HG03139 (cell line): ENCODE measurements around the gene ESYT3.
"Not testable (repeated sequence)": the region's sequence is repeated elsewhere in the genome, so short reads cannot be mapped to it uniquely, and the experiment has no call there.

Source experiments
- ATAC-seq: cut with Tn5 transposase; IDR thresholded peaks from one replicate; pipeline ENCODE4 v1.9.1; 2021; ENCODE audit not compliant: unreplicated experiment

Gene ESYT3

GRCh38 chr3:138407236-138407907 is 27.0 kb upstream of the ESYT3 start:
- no peak for ATAC-seq

GRCh38 chr3:138408751-138409570 is 25.5 kb upstream of the ESYT3 start:
- no peak for ATAC-seq

- no peak for ATAC-seq
These were observed 21.4 kb upstream of the ESYT3 start for GRCh38 chr3:138412821-138413551.

- not testable (repeated sequence) for ATAC-seq
These were observed 18.2 kb upstream of the ESYT3 start for GRCh38 chr3:138416236-138416635.

GRCh38 chr3:138417559-138417982 is 16.8 kb upstream of the ESYT3 start:
- peak; percentile 85 for ATAC-seq

- no peak for ATAC-seq
These were observed 15.7 kb upstream of the ESYT3 start for GRCh38 chr3:138418601-138419206.

DNA sequence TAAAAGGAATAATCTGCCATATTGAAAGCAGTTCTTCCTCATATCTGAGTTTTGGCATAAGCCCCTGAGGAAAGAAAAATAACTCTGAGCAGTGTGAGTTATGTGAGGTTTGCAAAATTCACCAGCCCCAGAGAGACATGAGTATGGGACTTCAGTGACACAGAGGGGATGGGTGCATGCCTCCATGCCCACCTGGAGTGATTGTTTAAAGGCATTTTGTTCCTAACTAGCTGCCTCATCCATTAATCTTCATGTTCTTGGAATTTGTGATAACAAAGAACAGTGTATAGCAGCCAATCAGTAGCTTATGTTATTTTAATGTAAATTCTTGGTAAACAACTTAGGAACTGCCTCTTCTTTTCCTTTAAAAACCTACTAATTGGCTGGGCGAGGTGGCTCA is 11.1 kb upstream of the ESYT3 start:
- ATAC-seq: no peak

GRCh38 chr3:138424323-138424722 is 10.1 kb upstream of the ESYT3 start:
- no peak for ATAC-seq

GRCh38 chr3:138426211-138426610 is 8.2 kb upstream of the ESYT3 start:
- no peak for ATAC-seq

GRCh38 chr3:138426754-138427153 is 7.7 kb upstream of the ESYT3 start:
- ATAC-seq: not testable (repeated sequence)

DNA sequence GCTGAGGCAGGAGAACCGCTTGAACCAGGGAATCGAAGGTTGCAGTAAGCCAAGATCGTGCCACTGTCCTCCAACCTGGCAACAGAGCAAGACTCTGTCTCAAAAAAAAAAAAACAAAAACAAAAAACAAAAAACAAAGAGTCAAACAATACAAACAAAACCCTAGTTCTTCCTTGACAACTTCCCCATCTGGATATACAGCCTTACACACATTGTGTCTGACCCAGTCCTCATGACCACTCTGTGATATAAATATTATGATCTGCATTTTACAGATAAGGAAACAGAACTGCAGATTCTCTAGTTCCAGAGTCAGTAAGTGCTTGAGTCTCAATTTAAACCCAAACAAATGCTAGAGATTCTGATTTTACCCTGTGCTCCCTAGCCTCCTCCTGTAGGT is 4.8 kb upstream of the ESYT3 start:
- ATAC-seq: no peak

- no peak for ATAC-seq
These were observed 1.7 kb upstream of the ESYT3 start for GRCh38 chr3:138432576-138433240.

- no peak for ATAC-seq
These were observed 532 bp upstream of the ESYT3 start for GRCh38 chr3:138433892-138434275.

DNA sequence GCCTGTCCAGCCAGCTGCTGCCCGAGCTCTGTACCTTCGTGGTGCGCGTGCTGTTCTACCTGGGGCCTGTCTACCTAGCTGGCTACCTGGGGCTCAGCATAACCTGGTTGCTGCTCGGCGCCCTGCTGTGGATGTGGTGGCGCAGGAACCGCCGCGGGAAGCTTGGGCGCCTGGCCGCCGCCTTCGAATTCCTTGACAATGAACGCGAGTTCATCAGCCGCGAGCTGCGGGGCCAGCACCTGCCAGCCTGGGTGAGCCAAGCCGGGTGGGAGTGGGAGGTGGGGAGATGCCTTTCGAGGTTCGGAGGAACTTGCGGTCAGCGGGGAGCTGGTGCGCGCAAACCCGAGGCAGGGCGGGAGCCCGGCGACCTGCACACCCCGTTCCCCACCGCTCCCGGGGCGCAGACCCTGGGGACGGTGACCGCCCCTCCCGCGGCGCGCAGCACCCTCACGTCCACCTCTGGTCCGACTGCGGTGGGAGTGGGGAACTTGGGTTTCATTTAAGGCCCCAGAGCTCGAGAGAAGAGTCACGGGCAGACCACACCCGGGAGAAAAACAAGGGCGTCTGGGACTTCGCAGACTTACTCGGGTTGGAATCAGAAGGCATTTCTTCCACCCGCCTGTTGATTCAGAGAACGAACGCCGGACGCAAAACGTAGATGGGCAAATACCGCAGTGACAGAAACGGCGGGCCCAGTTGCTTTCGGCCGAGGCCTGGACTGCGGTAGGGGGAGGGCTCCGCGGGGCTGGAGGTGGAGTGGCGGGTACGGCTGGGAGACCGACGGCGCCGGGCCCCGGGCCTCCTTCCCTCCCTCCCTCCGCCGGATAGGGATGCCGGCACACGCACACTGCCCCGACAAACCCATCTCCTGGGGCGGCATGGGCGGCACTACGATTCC is 708 bp downstream of the ESYT3 start:
- no peak for ATAC-seq

GRCh38 chr3:138435840-138436239 is 1.4 kb downstream of the ESYT3 start:
- ATAC-seq: no peak

DNA sequence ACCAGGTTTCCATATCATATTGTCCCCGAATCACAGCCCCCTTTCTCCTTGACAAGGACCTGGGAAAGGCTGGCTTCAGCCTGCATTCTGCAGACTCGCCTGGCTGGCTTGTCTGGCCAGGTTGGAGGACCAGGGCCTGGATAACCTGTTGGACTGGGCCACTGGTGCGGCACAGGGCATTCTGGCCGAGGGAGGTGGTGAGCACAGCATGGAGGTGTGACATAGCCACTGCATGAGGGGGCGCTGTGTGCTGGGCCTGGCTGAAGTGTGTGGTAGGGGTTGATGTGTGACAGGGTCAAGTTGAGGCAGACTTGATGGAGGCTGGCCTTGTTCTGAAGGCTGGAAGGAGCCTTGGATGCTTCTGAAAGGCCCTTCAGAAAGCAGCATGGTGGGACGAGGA is 2.9 kb downstream of the ESYT3 start:
- no peak for ATAC-seq

- no peak for ATAC-seq
These were observed 4.5 kb downstream of the ESYT3 start for GRCh38 chr3:138438896-138439295.

GRCh38 chr3:138439646-138440045 is 5.2 kb downstream of the ESYT3 start:
- no peak for ATAC-seq

- ATAC-seq: no peak
These were observed 5.7 kb downstream of the ESYT3 start for GRCh38 chr3:138440121-138440521.

DNA sequence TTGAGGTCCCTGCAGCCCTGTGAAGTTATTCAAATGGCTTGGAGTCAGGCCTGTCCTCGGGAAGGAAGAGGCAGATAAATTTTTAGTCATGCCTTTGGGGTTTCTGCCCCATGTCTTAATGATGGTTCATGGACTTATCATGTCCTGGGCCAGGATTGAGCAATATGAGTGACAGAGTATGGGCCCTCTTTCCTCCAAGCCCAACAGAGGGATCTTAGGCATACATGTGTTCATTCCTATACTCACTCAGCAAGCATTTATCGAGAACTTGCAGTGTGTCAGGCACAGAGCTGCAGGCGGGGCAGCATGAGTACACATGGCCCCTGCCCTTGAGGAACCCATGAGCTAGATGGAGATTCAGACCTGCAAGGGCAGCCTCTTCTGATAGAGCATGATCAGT is 6.2 kb downstream of the ESYT3 start:
- no peak for ATAC-seq
